Stimulated activated CD4-positive, alpha-beta T cell treated with anti-CD3 and anti-CD28 coated beads, Interleukin-15, amount 100 ng/mL, for 1 hour (primary cell): ENCODE measurements around the gene GDI2.
"Not testable (repeated sequence)": the region's sequence is repeated elsewhere in the genome, so short reads cannot be mapped to it uniquely, and the experiment has no call there.

Experiments used
- DNase-seq, 2 donors: peaks; one replicate each; pipeline ENCODE4 v3.0.0-alpha.2; 2020; ENCODE audit warnings: low read depth in 1 of 2, low spot score in 1 of 2

The GDI2 gene

DNA sequence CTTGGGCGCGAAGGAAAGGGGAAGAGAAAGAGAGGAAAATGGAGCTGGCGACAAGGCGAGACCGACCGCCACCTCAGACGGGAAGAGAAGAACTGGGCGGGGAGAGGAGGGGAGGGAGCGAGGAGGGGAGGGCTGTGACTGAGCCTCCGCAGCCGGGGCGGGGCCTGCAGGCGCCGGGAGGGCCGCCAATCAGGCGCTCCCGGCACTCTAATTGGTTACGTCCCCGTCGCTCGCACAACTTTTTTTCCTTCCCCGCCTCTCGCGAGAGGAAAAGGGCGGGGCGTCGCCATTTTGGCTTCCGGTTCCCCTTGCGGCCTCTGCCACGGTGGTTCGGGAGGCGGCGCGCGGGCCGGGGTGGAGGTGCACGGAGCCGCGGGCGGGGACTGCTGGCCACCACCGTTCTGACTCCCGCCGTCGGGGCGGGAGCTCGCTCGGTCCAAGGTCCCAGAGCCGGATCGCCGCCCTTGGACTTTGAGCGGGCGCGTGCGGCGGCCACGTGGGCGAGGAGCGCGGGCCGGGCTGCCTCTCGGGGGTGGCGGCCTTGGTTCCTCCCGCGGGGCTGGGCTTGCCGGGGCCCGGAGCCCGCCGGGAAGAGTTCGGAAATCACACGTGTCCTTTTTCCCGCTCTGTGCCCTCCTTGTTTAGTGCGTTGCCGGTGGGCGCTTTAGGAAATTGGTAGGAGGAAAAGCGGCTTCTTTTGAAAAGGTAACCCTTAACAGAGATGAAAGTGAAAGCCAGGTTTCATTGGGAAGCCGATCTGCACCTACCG lies at the start of gene GDI2:
GDI2 (minus strand) TSS at position 94 of the 769 bp plus-strand sequence. CDS start 176 bp downstream, outside the sequence.
- peak; percentile 91 to 92 for DNase-seq

- DNase-seq = no peak
Observed at GRCh38 chr10:5862360-5862961, 49.2 kb upstream of the GDI2 start.

- no peak for DNase-seq
Observed at GRCh38 chr10:5860066-5860465, 46.8 kb upstream of the GDI2 start.

GRCh38 chr10:5858811-5859210 lies 45.6 kb upstream of the GDI2 start:
- DNase-seq = no peak

GRCh38 chr10:5856701-5857004 lies 43.4 kb upstream of the GDI2 start:
- DNase-seq = no peak

GRCh38 chr10:5855979-5856700 lies 42.9 kb upstream of the GDI2 start:
- no peak for DNase-seq

DNA sequence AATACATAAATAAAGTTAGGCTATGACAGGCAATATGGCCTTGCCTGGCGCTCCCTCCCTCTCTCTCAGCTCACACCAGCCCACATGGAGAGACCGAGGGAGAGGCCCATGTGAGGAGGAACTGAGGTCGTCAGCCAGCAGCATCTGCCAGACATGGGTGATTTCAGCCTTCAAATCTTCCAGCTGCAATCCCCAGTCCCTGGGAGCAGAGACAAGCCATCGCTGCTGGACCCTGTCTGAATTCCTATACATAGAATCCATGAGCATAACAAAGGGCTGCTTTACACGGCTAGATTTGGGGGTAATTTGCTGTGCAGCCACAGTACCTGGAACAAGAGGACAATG lies 40.9 kb upstream of the GDI2 start:
- no peak for DNase-seq

DNA sequence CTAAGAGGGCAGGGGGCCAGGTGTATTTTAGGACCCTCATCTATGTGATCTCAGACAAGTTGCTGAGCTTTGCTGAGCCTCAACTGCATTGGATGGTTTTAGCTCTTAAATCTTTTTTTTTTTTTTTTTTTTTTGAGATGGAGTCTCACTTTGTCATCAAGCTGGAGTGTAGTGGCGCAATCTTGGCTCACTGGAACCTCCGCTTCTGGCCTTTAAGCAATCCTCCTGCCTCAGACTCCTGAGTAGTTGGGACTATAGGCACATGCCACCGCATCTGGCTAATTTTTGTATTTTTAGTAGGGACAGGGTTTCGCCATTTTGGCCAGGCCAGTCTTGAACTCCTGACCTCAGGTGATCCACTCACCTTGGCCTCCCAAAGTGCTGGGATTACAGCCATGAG lies 33.4 kb upstream of the GDI2 start:
- not testable (repeated sequence) for DNase-seq

GRCh38 chr10:5844345-5845055 lies 31.3 kb upstream of the GDI2 start:
- DNase-seq = no peak

DNA sequence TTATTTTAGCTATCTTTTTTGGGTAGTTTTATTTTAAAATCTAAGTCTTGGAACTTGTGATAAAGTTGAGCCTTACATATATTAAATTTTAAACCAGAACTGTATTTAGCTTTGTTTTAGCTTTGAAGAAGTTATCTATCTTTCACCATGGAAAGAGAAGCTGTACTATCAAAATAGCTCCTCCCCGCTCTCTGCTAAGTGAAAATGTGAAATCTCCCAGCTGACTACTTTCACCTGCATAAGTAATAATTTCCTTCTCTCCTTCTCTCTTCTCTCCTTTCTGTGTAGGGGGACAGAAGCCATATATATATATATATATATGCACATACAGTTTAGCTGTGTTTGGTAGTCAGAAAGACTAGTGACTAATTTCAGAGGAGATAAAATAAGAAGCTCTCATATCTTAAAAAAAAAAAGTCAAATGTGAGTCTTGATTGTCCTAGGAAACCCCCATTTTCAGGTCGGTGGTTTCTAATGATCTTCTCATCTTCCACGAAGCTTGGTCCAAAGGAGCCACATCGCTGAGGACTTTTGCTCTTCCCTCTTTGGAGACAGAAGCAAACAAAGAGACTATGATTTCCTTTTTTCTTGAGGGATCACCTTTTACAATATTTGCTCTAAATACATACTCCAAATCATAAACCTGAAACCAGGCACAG lies 30.6 kb upstream of the GDI2 start:
- DNase-seq = no peak

- no peak for DNase-seq
Observed at GRCh38 chr10:5841965-5842364, 28.7 kb upstream of the GDI2 start.

GRCh38 chr10:5840314-5841307 lies 27.4 kb upstream of the GDI2 start:
- no peak for DNase-seq

GRCh38 chr10:5836181-5836580 lies 22.9 kb upstream of the GDI2 start:
- not testable (repeated sequence) for DNase-seq

DNA sequence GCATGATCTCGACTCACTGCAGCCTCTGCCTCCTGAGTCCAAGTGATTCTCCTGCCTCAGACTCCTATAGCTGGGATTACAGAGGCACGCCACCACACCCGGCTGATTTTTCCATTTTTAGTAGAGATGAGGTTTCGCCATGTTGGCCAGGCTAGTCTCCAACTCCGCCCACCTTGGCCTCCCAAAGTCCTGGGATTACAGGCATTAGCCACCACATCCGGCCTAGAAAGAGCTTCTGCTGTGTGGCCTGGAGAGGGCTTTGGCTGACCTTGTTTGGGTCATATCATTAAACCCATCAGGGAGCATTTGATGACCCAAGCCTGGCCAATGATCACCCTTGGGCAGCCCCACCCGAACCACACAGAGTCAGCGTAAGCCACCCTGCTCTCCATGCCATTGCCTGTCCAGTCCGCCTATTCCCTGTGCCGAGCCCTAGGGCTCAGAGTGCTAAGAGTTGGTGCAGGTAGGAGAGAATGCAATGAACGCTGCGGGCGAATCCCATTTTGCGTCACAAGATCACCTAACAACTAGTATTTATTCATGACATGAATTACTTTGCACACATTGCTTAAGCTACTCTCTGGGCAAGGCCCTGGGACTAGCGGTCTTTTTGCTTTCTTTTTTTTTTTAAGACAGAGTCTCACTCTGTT lies 22.3 kb upstream of the GDI2 start:
- DNase-seq = no peak

DNA sequence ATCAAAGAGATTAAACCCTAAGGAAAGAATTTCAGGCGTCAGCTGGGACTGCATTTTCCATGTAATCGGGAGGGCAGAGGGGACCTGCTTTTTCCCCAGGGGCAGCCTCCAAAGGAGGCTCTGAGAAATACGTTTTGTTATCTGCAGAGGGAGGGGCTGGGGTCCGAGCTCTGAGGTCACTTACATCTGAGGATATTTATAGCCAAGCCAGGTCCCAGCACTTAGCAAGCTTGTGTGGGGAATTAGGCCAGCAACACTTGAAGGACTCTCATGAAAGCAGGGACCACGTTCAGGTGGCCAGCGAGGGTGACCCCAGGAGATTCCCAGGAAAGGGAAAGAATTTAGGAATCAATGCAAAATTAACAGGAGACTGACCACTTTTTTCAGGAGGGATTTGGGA lies 20.6 kb upstream of the GDI2 start:
- DNase-seq = no peak

DNA sequence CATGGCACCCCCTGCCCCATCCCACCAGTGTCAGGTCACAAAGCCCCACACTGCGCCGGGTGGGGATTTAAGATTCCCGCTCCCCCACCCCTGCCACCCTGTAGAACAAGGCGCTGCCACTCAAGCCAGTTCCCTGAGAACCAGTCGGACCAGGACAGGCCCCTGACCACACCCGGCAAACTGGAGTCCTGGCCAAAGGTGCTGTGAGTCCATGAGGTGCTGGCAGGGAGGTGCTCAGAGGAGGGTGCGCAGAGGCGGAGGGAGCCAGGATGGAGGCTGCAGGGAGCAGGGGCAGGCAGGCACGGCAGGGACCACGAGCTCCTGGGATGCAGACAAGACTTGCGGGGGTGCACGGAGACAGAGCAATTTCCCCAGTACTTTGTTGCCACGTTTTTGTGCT lies 19.7 kb upstream of the GDI2 start:
- DNase-seq = no peak

DNA sequence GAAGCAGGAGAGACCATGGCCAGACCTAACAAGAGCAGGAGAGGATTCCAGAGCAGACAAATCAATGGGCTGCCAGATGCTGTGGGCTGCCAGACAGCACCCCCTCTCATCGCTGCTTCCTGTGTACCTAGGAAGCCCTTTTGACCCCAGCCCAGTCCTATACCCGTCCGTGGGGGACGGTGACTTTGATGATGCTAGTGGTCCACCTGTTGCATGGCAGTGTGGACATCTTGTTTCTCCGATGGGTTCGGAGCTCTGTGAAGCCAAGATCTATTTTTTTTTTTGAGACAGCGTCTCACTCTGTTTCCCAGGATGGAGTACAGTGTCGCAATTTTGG lies 18.2 kb upstream of the GDI2 start:
- no peak for DNase-seq

- DNase-seq = no peak
Observed at GRCh38 chr10:5830629-5831445, 17.6 kb upstream of the GDI2 start.

DNA sequence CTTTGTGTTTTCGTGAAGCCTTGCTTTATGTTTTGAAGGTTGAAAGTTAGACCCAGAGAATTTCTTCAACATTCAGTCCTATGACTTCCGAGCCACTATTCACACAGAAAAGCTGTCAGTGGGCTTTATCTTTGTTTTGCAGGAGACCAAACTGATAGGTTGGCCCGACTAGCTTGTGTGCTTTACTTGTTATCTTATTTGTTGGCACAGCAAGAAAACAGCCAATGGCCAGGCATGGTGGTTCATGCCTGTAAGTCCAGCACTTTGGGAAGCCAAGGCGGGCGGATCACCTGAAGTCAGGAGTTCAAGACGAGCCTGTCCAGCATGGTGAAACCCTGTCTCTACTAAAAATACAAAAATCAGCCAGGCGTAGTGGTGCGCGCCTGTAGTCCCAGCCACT lies 16.0 kb upstream of the GDI2 start:
- no peak for DNase-seq
